AG04450 (cell line): ENCODE measurements around the gene IRAG1. TPM values are rescaled to one million over a fixed set of nuclear protein-coding genes. Genes with fewer than 3 reads are reported as not detected.
A peak's percentile ranks its signal among the peaks of the same experiment; 100 is the strongest.
"Not testable (repeated sequence)": the region's sequence is repeated elsewhere in the genome, so short reads cannot be mapped to it uniquely, and the experiment has no call there.

Experiments used
- CTCF ChIA-PET: fragments of 300-600, 350-600 bp; formaldehyde crosslinking; extraction: SDS; loops from one replicate; lab custom pipeline; 2022; ENCODE audit warnings: antibody characterized with exemption, inconsistent platforms; lab: Charles Lee
- POLR2A ChIA-PET: fragments of 350-600 bp; formaldehyde crosslinking; extraction: SDS; loops from one replicate; lab custom pipeline; 2021; ENCODE audit warnings: antibody characterized with exemption, inconsistent platforms; lab: Yijun Ruan, JAX
- DNase-seq: peaks from one replicate; pipeline ENCODE4 v3.0.0-alpha.2; 2011; ENCODE audit warnings: low read depth, low spot score
- H3K27ac ChIP-seq: one replicate; pipeline ENCODE4 v1.5.1; 2012; ENCODE audit warnings: low read depth, low read length, control low read depth
- H3K27me3 ChIP-seq: one replicate; pipeline ENCODE4 v1.6.0; 2012; ENCODE audit warnings: low read length; ENCODE audit not compliant: control insufficient read depth, insufficient read depth
- H3K4me3 ChIP-seq: 2 replicates; pipeline ENCODE4 v1.5.1; 2011; ENCODE audit warnings: mild to moderate bottlenecking, low read depth, low read length, control low read depth
- H3K9me3 ChIP-seq: 2 replicates; pipeline ENCODE4 v1.5.1; 2012; ENCODE audit warnings: low read length; ENCODE audit not compliant: control insufficient read depth, insufficient read depth
- polyA plus RNA-seq: library from polyadenylated mRNA; depleted of rRNA; stranded (reverse); fragments of >200 nt; gene quantifications from 2 replicates; pipeline ENCODE4 v1.2.3, GENCODE V29; 2011
- TF ChIP-seq, protein P1 (sequence below): IDR thresholded peaks from 2 replicates; pipeline ENCODE4 v1.5.1; 2011; ENCODE audit warnings: low read depth, low read length, control low read depth, inconsistent platforms

IRAG1 gene
- polyA plus RNA-seq, 1 experiment = 60.3 TPM

DNA sequence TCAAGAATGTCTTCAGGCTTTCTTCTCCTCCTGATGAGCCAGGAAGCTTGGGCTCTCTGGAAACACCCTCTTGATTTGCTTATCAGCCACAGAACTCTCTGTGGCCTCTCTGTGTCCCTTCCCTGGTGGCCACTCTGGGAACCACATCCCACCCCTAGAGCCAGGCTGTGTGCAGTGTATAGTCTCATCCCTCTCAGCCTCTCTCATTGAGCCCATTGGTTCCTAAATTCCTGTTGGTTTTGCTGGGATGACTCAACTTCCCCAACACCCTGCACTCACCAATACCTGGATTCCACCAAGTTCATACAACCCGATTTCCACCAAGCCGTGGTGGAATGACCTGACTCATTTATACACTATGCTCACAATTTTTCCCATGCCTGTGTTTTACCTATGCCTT, 5.2 kb downstream of the IRAG1 start:
- TF ChIP-seq, protein P1, sequence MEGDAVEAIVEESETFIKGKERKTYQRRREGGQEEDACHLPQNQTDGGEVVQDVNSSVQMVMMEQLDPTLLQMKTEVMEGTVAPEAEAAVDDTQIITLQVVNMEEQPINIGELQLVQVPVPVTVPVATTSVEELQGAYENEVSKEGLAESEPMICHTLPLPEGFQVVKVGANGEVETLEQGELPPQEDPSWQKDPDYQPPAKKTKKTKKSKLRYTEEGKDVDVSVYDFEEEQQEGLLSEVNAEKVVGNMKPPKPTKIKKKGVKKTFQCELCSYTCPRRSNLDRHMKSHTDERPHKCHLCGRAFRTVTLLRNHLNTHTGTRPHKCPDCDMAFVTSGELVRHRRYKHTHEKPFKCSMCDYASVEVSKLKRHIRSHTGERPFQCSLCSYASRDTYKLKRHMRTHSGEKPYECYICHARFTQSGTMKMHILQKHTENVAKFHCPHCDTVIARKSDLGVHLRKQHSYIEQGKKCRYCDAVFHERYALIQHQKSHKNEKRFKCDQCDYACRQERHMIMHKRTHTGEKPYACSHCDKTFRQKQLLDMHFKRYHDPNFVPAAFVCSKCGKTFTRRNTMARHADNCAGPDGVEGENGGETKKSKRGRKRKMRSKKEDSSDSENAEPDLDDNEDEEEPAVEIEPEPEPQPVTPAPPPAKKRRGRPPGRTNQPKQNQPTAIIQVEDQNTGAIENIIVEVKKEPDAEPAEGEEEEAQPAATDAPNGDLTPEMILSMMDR = peak; percentile 34
- Histone ChIP-seq H3K4me3 (no peak overlapping the region), H3K27ac (no peak overlapping the region), H3K9me3 (no peaks in the 10 kb centered on the region), H3K27me3 (no peaks in the 10 kb centered on the region)
- CTCF ChIA-PET = interaction anchor here (1.2 kb wide), 1 partner anchor 148 kb away, joined by 5 read pairs; the partner anchor contains the start of gene RNF141
- POLR2A ChIA-PET = interaction anchor here (1.8 kb wide), 1 partner anchor 39 kb away, joined by 4 read pairs; no protein-coding TSS in a partner anchor
- DNase-seq = no peak

GRCh38 chr11:10686311-10686710, 7.2 kb downstream of the IRAG1 start:
- H3K4me3 ChIP-seq = no peak overlapping the region
- no peaks in the 10 kb centered on the region for H3K27me3 ChIP-seq
- TF ChIP-seq, protein P1 = no peak
- ChIA-PET CTCF (no interaction called here), POLR2A (no interaction called here)
- DNase-seq = no peak
- no peak overlapping the region for H3K27ac ChIP-seq
- no peaks in the 10 kb centered on the region for H3K9me3 ChIP-seq

DNA sequence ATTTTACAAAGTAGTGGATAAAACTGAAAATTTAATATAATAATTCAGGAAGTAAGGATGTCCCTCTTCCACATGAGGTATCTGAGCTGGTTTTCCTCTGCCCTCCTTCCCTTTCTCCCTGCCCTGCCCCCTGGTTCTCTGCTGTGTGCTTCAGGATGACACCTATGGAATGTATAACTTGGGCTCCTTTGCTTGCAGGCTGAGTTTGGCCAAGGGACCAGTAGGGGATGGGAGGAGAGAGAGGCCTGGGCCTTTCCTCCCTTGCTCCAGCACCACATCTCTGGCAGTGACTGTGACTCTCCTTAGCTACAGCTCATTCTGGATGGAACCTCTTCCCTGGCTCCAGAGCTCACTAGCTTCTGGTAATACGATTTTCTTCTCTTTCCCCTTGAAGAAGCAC, 10.1 kb downstream of the IRAG1 start:
- H3K9me3 ChIP-seq = no peaks in the 10 kb centered on the region
- TF ChIP-seq, protein P1 = no peak
- no peak for DNase-seq
- no peak overlapping the region for H3K4me3 ChIP-seq
- POLR2A ChIA-PET = interaction anchor here (0.7 kb wide), 1 partner anchor 19 kb away, joined by 8 read pairs; no protein-coding TSS in a partner anchor
- CTCF ChIA-PET = interaction anchor here (1.0 to 1.6 kb wide), 3 partner anchors 9 to 317 kb away, joined by 5 to 6 read pairs (median 5); no protein-coding TSS in a partner anchor
- H3K27ac ChIP-seq = no peak overlapping the region
- no peaks in the 10 kb centered on the region for H3K27me3 ChIP-seq

GRCh38 chr11:10680956-10681487, 12.5 kb downstream of the IRAG1 start:
- Histone ChIP-seq H3K4me3 (no peak overlapping the region), H3K27me3 (no peaks in the 10 kb centered on the region), H3K9me3 (no peaks in the 10 kb centered on the region), H3K27ac (no peak overlapping the region)
- TF ChIP-seq, protein P1 = no peak
- CTCF ChIA-PET = no interaction called here
- POLR2A ChIA-PET = interaction anchor here (0.7 to 1.5 kb wide), 3 partner anchors 8 to 46 kb away, joined by 3 to 5 read pairs (median 4); partner anchors contain the start of gene IRAG1
- DNase-seq = no peak

DNA sequence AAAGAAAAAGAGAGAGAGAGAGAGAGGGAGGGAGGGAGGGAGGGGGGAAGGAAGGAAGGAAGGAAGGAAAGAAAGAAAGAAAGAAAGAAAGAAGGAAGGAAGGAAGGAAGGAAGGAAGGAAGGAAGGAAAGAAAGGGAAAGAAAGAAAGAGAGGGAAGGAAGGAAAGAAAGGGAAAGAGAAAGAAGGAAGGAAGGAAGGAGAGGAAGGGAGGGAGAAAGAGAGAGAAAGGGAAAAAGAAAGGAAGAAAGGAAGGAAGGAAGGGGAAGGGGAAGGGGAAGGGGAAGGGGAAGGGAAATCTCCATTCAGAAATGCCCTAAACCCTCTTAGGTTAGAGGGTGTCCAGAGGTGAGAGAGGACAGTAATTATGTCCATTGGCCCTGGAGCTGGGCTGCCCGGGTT, 13.3 kb downstream of the IRAG1 start:
- POLR2A ChIA-PET = interaction anchor here (1.5 to 2.6 kb wide), 2 partner anchors 13 kb away, joined by 5 to 9 read pairs; partner anchors contain the start of gene IRAG1
- H3K27ac ChIP-seq, CTCF ChIA-PET, DNase-seq, H3K27me3 ChIP-seq, H3K9me3 ChIP-seq, H3K4me3 ChIP-seq: not testable (repeated sequence)
